Inferior parietal cortex (tissue), 1 donor: Measurements from ENCODE around the gene PRDM16.

Experiments
- DNase-seq: peaks from one replicate; pipeline ENCODE4 v3.0.0-alpha.2; 2016; ENCODE audit errors: extremely low spot score

PRDM16 gene

DNA sequence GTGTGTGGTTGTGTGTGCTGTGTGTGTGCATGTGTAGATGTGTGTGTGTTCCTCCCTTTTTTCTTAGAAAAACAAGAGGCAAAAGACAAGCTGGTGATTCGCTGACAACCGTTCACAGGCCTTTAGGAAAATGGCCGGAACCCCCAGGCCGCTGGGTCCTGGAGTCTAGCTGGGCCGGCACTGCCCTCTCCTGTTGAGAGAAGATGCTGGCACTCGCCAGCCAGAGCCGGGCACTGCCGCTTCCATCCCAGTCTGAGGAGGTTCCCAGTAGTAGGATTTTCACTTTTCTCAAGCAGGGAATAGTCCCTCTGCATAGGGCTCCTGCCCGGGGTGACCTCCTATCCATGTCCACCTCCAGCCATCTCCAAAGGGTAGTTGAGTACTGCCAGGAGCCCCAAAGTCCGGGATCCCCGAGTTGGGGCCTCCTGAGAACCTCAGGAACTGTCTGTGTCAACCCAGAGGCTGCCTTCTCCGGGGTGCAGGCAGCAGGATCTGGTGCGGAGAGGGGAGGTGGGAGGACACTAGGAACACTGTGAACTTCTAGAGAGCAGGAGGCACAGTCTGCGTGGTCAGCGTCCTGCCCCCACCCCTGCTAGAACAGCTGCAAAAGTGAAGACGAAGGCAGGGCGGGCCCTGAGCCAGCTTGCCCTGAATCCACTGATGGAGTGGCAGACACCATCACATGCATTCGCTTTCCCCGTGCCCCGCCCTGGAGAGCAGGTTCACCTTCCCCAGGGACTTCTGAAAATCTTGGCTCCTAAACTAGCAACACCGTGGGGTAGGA is 341.3 kb downstream of the PRDM16 start:
- DNase-seq, result peak; percentile 75

DNA sequence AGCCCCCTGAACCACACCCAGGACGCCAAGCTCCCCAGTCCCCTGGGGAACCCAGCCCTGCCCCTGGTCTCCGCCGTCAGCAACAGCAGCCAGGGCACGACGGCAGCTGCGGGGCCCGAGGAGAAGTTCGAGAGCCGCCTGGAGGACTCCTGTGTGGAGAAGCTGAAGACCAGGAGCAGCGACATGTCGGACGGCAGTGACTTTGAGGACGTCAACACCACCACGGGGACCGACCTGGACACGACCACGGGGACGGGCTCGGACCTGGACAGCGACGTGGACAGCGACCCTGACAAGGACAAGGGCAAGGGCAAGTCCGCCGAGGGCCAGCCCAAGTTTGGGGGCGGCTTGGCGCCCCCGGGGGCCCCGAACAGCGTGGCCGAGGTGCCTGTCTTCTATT is 342.8 kb downstream of the PRDM16 start:
- DNase-seq, result no peak

DNA sequence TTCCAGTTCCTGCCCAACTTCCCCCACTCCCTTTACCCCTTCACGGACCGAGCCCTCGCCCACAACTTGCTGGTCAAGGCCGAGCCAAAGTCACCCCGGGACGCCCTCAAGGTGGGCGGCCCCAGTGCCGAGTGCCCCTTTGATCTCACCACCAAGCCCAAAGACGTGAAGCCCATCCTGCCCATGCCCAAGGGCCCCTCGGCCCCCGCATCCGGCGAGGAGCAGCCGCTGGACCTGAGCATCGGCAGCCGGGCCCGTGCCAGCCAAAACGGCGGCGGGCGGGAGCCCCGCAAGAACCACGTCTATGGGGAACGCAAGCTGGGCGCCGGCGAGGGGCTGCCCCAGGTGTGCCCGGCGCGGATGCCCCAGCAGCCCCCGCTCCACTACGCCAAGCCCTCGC is 343.4 kb downstream of the PRDM16 start:
- no peak for DNase-seq

DNA sequence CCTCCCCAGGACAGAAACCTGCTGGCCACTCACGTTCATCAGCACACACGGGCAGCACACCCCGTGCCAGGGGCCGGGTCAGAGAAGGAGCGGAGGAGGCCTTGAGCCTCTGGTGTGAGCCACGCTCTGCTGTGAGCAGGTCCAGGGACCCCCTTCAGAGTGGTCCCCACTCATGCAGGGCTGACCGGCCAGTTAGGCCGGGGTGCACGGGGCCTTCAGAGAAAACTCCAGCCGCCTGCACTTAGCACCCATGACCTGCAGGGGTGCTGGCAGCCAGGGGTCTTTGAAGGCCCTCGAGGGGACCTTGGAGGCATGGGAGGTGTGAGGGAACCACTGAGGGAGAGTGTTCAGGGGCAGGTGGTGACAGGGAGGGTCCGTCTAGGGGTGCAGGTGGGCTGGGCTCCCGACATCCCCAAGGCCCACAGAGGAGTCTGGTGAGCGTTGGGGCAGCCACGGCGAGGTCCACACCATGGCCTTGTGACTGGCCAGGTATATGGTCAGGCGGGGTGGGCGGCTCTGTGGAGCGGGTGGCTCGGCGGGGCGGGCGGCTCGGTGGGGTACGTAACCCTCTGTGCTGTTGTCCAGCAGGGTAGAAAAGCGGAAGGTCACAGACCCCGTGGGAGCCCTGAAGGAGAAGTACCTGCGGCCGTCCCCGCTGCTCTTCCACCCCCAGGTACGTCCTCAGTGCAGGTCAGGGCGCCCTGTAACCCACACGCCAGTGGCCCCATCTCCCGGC is 345.1 kb downstream of the PRDM16 start:
- no peak for DNase-seq

GRCh38 chr1:3415260-3416090 is 346.5 kb downstream of the PRDM16 start:
- DNase-seq, result no peak

DNA sequence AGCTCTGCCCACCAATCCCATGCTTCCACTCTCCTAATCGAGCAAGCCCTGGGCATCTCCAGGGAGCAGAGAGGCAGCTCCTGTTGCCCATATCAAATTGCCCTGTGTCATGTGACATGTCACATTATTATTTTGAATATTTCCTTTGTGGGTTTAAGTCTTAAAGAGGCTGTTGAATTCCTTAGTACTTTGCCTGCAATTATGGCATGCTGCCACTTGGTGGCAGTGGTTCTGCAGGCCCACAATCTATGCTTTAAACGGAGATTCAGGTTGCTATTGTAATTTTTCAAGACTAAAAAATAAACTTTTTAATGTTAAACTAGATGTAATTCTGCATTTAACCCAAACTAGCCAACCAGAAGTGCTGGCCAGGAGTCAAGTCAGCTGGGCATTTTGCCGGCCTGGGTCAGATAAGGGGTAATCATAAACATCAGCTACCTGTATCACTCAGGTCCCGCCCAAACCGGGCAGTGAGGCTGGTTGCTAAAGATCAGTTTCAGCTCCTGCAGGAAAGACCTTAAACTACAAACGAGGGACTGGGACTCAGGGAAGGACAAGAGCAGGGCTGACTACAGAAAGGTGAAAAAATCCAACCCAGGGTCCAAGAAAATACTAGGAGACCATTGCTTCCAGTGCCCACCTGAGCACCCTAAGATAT is 348.2 kb downstream of the PRDM16 start:
- DNase-seq, result no peak

- no peak for DNase-seq
Measured at GRCh38 chr1:3417934-3418333, 348.9 kb downstream of the PRDM16 start.

- no peak for DNase-seq
Measured at GRCh38 chr1:3418600-3418999, 349.6 kb downstream of the PRDM16 start.

- DNase-seq, result no peak
Measured at GRCh38 chr1:3419415-3420204, 350.6 kb downstream of the PRDM16 start.

DNA sequence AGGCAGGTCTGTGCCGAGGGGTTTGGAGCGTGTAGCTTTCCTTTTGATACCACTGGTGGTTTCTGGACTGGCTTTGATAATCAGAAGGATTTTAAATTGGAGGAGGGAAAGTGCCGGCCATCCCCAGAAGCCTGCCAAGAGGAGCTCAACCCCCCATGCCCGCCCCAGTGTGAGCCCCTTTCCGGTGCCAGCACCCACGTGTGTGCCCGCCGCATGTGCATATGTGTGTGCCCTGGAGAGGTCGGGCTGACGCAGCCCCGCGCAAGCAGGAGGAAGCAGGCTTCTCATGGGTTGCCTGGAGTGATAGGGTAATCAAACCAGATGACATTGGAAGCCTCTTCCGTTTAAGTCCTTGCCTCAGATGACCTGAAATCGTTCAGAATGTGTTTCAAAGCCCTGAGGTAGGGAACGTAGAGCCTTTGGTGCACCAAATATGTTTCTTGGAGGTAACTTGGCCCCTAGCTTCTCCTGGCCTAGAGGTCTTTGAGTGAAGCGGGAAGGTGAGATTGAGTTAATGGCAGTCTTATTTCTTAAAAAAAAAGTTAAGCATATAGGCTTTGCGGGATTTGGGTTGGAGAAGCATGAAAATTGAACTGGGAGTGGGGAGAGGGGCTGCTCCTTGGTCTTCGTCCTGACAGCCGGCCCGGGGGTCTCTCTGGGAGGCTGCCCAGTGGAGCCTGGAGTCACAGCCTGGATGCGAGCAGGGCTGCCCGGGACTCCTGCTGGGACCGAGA is 351.4 kb downstream of the PRDM16 start:
- DNase-seq, result no peak

GRCh38 chr1:3422638-3423037 is 353.6 kb downstream of the PRDM16 start:
- no peak for DNase-seq

GRCh38 chr1:3423245-3423829 is 354.3 kb downstream of the PRDM16 start:
- peak; percentile 33 for DNase-seq

GRCh38 chr1:3423896-3424611 is 355.1 kb downstream of the PRDM16 start:
- DNase-seq, result no peak

- DNase-seq, result no peak
Measured at GRCh38 chr1:3425486-3426215, 356.6 kb downstream of the PRDM16 start.

- DNase-seq, result no peak
Measured at GRCh38 chr1:3426956-3427535, 358.0 kb downstream of the PRDM16 start.

DNA sequence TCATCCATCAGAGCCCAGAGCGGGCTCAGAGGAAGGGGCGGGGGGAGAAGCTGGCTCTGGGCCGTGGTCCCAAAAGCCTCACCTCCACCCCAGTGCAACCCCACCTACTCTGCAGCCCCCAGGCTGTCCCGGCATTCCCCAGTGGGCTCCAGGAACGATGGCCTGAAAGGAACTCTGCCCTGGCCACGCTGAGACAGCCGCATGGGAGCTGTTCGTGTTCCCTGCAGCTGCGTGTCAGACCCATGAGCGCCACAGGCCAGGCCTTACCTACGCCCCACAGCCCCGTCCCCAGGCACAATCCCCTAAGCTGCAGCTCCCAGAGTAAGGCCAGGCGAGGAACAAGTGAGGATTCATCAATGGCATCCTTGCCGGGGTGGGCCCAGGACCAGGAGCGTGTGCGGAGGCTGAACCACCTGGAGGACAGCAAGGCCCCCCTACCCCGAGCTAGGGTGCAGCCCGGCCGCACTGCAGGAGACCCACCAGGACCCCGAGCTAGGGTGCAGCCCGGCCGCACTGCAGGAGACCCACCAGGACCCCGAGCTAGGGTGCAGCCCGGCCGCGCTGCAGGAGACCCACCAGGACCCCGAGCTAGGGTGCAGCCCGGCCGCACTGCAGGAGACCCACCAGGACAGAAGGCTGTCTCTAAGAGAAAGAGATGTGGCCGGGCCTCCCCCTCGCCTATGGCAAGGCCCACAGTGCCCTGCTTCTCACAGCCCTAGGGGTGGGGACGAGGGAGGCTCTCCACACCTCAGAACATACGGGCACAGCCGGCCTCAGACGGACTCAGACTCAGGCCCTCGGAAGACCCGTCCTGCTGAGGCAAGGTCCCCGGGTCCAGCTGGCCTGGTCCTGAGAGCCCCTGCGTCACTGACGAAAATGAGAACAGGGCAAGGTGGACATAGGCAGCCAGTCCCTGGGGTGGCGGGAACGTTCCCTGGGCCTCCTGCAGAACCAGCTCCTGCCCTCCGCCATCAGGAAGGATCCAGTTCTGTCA is 359.0 kb downstream of the PRDM16 start:
- DNase-seq, result no peak

DNA sequence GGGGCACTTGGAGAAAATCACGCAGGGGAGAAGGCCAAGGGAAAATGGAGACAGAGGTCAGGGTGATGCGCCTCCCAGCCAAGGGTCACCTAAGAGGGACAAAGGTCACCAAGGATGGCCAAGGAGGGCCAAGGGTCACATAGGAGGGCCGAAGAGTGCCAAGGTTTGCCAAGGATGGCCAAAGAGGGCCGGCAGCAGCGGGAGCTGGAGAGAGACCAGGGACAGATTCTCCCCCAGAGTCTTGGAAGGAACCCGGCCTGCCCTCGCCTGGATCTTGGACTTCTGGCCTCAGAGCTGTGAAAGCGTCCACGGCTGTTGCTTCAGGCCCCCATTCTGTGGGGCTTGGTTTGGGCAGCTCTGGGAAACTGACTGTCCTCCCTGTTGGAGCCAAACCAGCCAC is 359.9 kb downstream of the PRDM16 start:
- no peak for DNase-seq
